Fibroblast of upper back skin (primary cell): ENCODE results near the gene RIC8A.
A peak's percentile ranks its signal among the peaks of the same experiment; 100 is the strongest.

ENCODE experiments used
- DNase-seq: peaks from one replicate; pipeline ENCODE4 v3.0.0-alpha.2; 2013

RIC8A gene

DNA sequence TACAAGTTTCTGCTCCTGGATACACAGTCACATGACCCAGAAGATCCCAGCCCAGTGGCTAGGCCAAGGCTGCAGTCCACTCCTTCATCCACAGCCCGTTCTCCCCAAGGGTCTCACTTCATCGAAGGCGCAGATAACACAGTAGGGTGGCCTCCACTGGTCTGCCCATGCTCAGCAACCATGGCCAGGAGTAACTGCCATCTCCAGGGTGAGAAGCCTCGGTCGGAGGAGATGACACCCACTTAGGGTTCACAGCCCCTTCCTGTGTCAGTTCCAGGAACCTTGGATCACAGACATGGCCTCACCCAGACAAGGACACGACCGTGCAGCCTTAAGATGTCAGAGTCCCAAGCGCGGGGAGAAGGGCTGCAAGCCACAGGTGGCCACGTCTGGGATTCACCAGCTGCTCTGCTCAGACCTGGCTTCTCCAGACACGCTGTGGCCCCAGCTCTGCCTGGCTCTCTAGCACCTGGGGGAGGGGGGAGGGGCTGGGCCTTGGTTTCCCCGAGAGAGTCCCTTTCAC lies 2.9 kb upstream of the RIC8A start:
- no peak for DNase-seq

GRCh38 chr11:205221-206001 lies 2.1 kb upstream of the RIC8A start:
- no peak for DNase-seq

DNA sequence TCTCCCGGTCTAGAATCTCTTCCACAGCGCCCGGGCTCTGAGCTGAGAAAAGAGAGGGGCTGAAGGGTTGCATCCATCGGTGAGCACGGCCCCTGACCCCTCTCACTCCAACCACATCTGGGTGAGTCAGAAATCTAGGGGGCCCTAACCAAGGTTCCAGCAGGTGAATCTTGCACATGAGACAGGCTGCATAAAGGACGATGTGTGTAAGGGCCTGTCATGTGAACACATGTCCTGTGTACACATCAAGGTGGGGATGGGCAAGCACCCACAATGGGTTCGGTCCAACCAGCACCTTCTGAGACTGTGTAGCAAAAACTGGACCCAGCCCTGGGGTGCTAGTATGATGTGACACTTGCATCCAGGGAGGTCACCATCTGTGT lies 1.5 kb upstream of the RIC8A start:
- DNase-seq: no peak

GRCh38 chr11:206526-207207 lies 841 bp upstream of the RIC8A start:
- no peak for DNase-seq

DNA sequence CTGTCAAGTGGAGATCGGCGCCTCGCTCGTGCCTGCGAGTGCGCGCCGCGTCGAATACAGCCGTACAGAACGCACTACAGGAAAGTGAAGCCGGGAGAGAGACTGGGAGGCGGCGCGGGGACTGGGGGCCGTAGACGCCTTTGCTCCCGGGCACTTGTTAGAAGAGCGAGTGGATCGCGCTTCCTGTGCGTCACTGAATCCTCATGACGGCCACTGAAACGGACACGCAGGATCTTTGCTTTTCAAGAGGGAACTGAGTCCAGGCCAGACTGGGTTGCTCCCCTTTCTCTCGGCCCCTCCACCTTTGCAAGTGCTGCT lies 314 bp downstream of the RIC8A start:
- DNase-seq: peak; percentile 35

DNA sequence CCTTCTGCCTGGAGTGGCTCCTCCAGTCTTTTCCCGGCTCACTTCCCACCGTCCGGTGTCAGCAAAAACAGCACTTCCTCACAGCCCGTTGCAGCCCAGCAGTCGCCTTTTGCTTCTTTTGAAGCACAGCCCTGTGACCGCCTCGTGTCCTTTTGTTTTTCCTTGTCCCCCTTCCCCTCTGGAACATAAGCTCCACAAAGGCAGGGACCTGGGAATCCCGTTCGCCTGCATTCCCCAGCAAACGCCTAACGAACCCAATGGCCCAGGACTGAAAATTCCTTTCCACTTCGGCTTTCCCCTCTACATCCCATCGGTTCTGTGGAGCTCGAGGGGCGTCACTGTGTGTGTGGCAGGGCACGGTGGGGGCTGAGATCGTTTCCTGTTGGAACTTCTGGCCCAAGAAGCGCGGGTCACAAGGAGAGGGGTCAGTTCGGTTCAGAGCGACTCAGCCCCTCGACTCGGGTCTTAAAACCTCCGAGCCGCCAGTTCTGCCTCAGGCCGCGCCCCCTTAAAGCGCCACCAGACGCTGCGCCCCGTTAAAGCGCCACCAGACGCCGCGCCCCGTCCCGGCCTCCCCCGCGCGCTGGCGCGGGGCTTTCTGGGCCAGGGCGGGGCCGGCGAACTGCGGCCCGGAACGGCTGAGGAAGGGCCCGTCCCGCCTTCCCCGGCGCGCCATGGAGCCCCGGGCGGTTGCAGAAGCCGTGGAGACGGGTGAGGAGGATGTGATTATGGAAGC lies 841 bp downstream of the RIC8A start:
- DNase-seq: peak; percentile 65

- no peak for DNase-seq
These were observed 1.4 kb downstream of the RIC8A start for GRCh38 chr11:208917-209260.

DNA sequence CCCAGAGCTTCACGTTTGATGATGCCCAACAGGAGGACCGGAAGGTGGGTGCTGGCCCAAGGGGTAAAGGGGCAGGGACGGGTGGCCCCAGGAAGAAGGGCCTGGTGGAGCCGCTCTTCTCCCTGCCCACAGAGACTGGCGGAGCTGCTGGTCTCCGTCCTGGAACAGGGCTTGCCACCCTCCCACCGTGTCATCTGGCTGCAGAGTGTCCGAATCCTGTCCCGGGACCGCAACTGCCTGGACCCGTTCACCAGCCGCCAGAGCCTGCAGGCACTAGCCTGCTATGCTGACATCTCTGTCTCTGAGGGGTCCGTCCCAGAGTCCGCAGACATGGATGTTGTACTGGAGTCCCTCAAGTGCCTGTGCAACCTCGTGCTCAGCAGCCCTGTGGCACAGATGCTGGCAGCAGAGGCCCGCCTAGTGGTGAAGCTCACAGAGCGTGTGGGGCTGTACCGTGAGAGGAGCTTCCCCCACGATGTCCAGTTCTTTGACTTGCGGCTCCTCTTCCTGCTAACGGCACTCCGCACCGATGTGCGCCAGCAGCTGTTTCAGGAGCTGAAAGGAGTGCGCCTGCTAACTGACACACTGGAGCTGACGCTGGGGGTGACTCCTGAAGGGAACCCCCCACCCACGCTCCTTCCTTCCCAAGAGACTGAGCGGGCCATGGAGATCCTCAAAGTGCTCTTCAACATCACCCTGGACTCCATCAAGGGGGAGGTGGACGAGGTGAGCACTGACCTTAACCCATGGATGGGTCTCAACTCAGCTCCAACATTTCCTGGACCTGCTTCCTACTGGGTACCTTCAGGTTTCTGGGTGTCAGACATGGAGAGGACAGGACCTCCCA lies 2.0 kb downstream of the RIC8A start:
- no peak for DNase-seq

- peak; percentile 84 for DNase-seq
These were observed 2.8 kb downstream of the RIC8A start for GRCh38 chr11:210122-210802.

DNA sequence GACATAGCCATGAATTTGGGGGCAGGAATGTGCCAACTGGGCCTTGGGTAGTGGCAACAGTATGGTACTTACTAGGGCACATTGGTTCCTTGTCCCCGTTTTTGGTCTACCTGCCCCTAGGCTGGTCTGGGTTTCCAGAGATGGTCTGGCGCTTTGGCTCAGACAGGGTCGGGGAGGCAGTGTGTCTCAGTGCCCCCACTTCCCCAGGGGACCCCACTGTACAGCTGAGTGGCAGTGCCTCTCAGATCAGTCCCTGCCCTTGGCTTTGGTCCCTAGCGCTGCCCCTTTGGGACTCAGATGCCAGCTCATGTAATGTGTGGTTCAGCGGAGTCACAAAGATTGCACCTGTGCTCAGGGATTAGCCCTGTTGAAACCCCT lies 3.3 kb downstream of the RIC8A start:
- no peak for DNase-seq

DNA sequence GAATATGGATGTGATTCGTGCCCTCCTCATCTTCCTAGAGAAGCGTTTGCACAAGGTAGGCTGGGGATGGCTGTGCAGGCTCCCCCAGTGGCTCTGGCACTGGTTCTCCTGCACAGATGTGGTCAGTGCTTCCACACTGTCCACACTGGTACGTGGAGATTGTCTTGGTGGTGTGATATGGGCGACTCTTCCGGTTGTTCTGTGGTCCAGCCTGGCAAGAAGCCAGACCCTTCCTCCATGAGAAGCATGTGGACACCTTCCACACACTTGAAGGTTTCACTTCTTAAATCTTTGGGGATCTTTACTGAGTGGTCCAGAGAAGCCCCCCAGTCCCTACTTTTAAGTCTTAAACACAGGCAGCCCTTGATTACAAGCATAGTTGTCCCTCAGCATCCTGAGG lies 3.8 kb downstream of the RIC8A start:
- DNase-seq: no peak

DNA sequence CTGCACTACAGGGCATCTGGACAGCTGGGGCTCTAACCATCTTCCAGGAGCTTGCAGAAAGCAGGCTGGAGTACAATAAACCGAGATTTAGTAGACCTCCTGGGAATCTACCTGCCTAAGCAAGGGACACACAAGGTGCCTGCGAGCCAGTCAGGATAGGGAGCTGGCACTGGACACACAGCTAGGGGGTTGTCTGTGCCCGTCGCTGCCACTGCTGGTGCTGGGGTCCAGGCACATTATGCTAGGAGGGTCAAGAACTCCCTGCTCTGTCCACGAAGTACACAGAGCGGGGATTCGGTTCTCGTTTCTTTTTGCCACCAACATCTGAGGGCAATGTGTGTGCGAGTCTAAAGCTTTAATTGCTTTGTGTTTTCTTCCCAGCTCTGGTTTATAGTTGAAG lies 4.2 kb downstream of the RIC8A start:
- DNase-seq: no peak

DNA sequence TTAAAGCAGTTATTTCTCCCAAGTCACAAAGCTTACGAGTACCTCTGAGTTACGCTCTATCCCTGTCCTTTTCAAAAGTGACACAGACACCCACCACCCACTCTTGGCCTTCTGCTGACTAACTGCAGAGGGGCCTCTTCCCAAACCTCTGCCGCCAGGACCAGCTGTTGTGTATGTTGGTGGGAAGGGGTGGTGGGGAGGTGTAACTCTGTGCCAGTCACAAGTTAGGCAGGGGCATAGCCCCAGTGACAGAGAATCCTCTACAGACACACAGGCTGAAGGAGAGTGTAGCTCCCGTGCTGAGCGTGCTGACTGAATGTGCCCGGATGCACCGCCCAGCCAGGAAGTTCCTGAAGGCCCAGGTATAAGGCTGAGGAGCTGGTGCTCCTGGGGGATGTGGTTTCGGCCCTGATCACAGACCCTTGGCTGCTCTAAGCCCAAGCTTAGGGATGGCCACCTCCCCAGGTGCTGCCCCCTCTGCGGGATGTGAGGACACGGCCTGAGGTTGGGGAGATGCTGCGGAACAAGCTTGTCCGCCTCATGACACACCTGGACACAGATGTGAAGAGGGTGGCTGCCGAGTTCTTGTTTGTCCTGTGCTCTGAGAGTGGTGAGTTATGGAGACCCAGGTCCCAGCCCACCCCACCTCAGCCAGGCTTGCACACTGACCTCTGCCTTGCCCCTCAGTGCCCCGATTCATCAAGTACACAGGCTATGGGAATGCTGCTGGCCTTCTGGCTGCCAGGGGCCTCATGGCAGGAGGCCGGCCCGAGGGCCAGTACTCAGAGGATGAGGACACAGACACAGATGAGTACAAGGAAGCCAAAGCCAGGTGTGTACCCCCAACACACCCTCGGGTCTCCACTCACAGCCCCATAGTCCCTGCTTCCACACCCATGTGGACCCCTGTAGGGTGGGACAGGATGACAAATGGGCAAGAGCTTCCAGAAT lies 4.9 kb downstream of the RIC8A start:
- no peak for DNase-seq

GRCh38 chr11:213111-213510 lies 5.6 kb downstream of the RIC8A start:
- DNase-seq: no peak

DNA sequence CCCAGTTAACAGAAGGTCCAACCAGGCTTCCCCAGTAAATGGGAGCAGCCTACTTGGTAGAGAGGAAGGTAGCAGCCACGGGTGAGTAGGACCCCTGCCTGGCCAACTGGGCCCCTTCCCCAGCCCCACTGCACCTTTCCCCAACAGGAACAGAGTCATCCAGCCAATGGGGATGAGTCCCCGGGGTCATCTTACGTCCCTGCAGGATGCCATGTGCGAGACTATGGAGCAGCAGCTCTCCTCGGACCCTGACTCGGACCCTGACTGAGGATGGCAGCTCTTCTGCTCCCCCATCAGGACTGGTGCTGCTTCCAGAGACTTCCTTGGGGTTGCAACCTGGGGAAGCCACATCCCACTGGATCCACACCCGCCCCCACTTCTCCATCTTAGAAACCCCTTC lies 6.6 kb downstream of the RIC8A start:
- DNase-seq: no peak

- DNase-seq: no peak
These were observed 8.1 kb downstream of the RIC8A start for GRCh38 chr11:215581-216037.

DNA sequence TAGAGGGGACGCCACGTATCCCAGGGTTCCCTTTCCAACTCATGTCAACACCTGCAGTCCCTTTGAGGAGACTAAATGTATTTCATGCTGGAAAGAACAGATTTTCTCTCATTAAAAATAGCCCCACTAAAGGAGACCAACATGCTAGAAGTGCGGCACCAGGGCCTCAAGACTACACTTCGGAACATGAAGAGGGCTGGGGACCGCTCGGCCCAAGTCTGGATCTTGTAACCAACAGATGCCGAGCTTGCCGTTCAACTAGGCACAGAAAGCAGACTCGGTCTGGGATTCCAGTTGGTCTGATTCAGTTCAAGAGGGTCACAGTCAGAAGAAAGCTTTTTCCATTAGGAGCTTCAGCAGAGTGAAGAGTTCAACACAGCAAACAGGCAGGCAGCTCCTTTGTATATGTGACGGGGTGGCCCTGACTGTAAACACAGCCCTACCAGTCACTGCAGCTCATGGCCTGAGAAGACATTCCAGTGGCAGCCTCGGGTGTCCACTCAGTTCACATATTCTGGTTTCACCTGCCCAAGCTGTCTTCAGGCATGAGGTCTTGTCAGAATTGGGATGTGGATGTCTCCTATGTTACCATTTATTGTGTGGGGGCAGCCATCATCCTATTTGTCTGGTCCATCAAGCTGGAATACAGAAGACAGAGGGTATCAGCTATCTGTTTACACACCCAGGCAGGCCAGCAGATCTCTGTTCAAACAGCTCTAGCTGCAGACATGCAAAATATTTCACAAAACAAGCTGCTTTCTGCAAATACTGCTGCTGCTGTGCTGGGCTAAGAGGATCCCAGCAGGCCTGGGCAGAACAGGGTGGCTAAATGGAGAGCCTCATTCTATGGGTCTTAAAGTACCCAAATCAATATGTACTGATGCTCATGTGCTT lies 8.8 kb downstream of the RIC8A start:
- DNase-seq: no peak

GRCh38 chr11:217704-218103 lies 10.2 kb downstream of the RIC8A start:
- no peak for DNase-seq

DNA sequence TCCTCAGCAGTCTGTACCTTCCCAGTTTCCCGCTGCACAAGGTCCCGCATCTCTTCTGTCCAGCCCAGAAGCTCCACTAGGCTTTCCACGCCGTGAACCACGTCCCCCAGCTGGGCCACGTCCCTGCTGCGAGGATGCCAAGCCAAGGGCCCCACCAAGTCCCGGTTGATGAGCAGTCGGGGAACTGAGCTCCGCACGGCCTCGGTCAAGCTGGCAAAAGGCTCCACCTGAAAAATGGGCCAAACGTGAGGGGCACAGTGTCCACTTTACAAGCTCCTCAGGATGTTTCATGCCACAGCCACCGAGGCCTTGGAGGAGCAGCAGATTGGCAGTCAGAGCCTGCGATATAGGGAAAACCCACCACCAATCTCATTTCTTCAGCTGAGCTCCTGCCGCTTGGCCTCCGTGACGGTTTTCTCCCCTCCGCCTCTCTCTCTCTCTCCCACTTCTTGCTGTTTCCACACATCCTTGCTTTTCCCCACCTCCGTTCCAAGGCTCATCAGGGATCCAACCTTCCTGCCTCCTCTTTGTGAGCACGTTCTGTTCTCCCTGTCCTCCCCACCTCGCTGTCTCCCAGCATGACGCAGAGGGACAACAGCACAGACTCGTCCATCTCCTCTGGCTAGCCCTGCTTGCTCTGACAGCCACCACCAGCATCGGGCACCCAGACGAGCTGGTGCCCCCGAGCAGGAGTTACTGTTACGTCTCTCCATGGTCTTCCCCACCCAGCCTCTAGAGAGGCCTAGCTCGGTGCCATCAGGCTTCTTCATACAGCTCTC lies 11.5 kb downstream of the RIC8A start:
- no peak for DNase-seq
